GM23338 (cell line): ENCODE measurements around the gene SNRNP48. TPM values are rescaled to one million over a fixed set of nuclear protein-coding genes. Genes with fewer than 3 reads are reported as not detected.

Experiments
- ATAC-seq: fragments of 200-7000 bp; cut with Tn5 transposase; 3 replicates; pipeline ENCODE4 v1.9.1; 2020
- DNase-seq: peaks from one replicate; pipeline ENCODE4 v3.0.0-alpha.2; 2015; ENCODE audit warnings: low spot score
- H2AFZ ChIP-seq: fragments of 200-600 bp; sonication (generic); 2 replicates; pipeline ENCODE4 v1.8.0; 2016; ENCODE audit warnings: antibody characterized with exemption, mild to moderate bottlenecking, moderate library complexity
- H3F3A ChIP-seq: fragments of 200-600 bp; sonication (generic); replicated peaks from 2 replicates; pipeline ENCODE4 v1.8.0; 2017; ENCODE audit warnings: antibody characterized with exemption, mixed run types, low read depth
- H3K27ac ChIP-seq: fragments of 200-600 bp; sonication (generic); 2 replicates; pipeline ENCODE4 v1.6.1; 2016; ENCODE audit warnings: low read depth
- H3K27me3 ChIP-seq: fragments of 200-600 bp; sonication (generic); 2 replicates; pipeline ENCODE4 v1.8.0; 2016; ENCODE audit warnings: mild to moderate bottlenecking, mixed run types, moderate library complexity; ENCODE audit not compliant: insufficient read depth
- H3K36me3 ChIP-seq: fragments of 200-600 bp; sonication (generic); 2 replicates; pipeline ENCODE4 v1.8.0; 2016; ENCODE audit warnings: mild to moderate bottlenecking; ENCODE audit not compliant: insufficient read depth
- H3K4me1 ChIP-seq: fragments of 200-600 bp; sonication (generic); 2 replicates; pipeline ENCODE4 v1.8.0; 2016; ENCODE audit warnings: mild to moderate bottlenecking, moderate library complexity; ENCODE audit not compliant: insufficient read depth
- H3K4me2 ChIP-seq: fragments of 200-600 bp; sonication (generic); 2 replicates; pipeline ENCODE4 v1.7.1; 2017; ENCODE audit warnings: mixed run types
- H3K4me3 ChIP-seq: fragments of 200-600 bp; sonication (generic); 2 replicates; pipeline ENCODE4 v1.6.1; 2016; ENCODE audit warnings: mixed run types
- H3K79me2 ChIP-seq: fragments of 200-600 bp; sonication (generic); replicated peaks from 2 replicates; pipeline ENCODE4 v1.8.0; 2017; ENCODE audit warnings: mild to moderate bottlenecking; ENCODE audit not compliant: insufficient read depth
- H3K9me2 ChIP-seq: fragments of 200-600 bp; sonication (generic); 2 replicates; pipeline ENCODE4 v1.8.0; 2017; ENCODE audit not compliant: insufficient read depth
- H4K20me1 ChIP-seq: fragments of 200-600 bp; sonication (generic); replicated peaks from 2 replicates; pipeline ENCODE4 v1.8.0; 2017; ENCODE audit warnings: mild to moderate bottlenecking; ENCODE audit not compliant: insufficient read depth
- H3K27ac Mint-ChIP-seq: 2 replicates; pipeline ENCODE4 v1.8.0; 2020; ENCODE audit warnings: inconsistent platforms, mild to moderate bottlenecking, moderate library complexity, mixed read lengths
- H3K27me3 Mint-ChIP-seq: 3 replicates; pipeline ENCODE4 v1.8.0; 2022; ENCODE audit warnings: low read depth, mild to moderate bottlenecking, moderate library complexity, mixed read lengths, inconsistent platforms; ENCODE audit not compliant: insufficient read depth, poor library complexity
- H3K36me3 Mint-ChIP-seq: 3 replicates; pipeline ENCODE4 v1.8.0; 2021; ENCODE audit warnings: low read depth, mild to moderate bottlenecking, inconsistent platforms, moderate library complexity, mixed read lengths
- H3K4me1 Mint-ChIP-seq: 3 replicates; pipeline ENCODE4 v1.8.0; 2020; ENCODE audit warnings: mild to moderate bottlenecking, inconsistent platforms, mixed read lengths
- H3K4me3 Mint-ChIP-seq: 3 replicates; pipeline ENCODE4 v1.8.0; 2021; ENCODE audit warnings: moderate library complexity, mild to moderate bottlenecking, inconsistent platforms, mixed read lengths
- H3K9me3 Mint-ChIP-seq: 3 replicates; pipeline ENCODE4 v1.8.0; 2020; ENCODE audit warnings: moderate library complexity, mild to moderate bottlenecking, inconsistent platforms, mixed read lengths
- CREB1 ChIP-seq: fragments of 250-450 bp; sonication (Bioruptor Pico); IDR thresholded peaks from 2 replicates; pipeline ENCODE4 v1.5.0; 2020; ENCODE audit warnings: low read depth, mild to moderate bottlenecking, moderate library complexity
- EZH2phosphoT487 ChIP-seq: fragments of 200-600 bp; sonication (generic); IDR thresholded peaks from one replicate; pipeline ENCODE4 v1.8.1; 2018; ENCODE audit warnings: antibody characterized with exemption; ENCODE audit not compliant: unreplicated experiment
- JUNB ChIP-seq: IDR thresholded peaks from one replicate; pipeline ENCODE4 v1.6.1; 2016; ENCODE audit warnings: antibody characterized with exemption; ENCODE audit not compliant: unreplicated experiment
- NANOG ChIP-seq: IDR thresholded peaks from 2 replicates; pipeline ENCODE4 v1.6.1; 2016; ENCODE audit warnings: antibody characterized with exemption, borderline replicate concordance
- POLR2AphosphoS5 ChIP-seq: IDR thresholded peaks from 2 replicates; pipeline ENCODE4 v1.6.1; 2016; ENCODE audit warnings: antibody characterized with exemption, low read depth
- STAT1 ChIP-seq: IDR thresholded peaks from one replicate; pipeline ENCODE4 v1.6.1; 2016; ENCODE audit warnings: antibody characterized with exemption; ENCODE audit not compliant: unreplicated experiment
- ZNF114 ChIP-seq: fragments of 250-450 bp; sonication (Bioruptor Pico); IDR thresholded peaks from 2 replicates; pipeline ENCODE4 v1.5.0; 2020; ENCODE audit warnings: mild to moderate bottlenecking, moderate library complexity
- polyA plus RNA-seq: library from polyadenylated mRNA; unstranded; fragments of >200 nt; fragmentation: Nextera tagmentation; extraction: Ambion mirVana; gene quantifications from 2 replicates; pipeline ENCODE4 v1.2.1, GENCODE V29; 2016
- total RNA-seq: library from RNA; depleted of rRNA; stranded (reverse); fragments of >200 nt; shearing (Covaris generic); gene quantifications from 2 replicates; pipeline ENCODE4 v1.2.3, GENCODE V29; 2014
- TF ChIP-seq, protein P1 (sequence below), 2 experiments: fragments of 200-600 bp in 1 of 2; sonication (generic) in 1 of 2; conservative IDR thresholded peaks; 2 replicates each; pipeline versions ENCODE4 v1.5.1 to v1.6.1; 2016 to 2017; ENCODE audit warnings: antibody characterized with exemption in 2 of 2, low read depth in 2 of 2, mild to moderate bottlenecking in 2 of 2, moderate library complexity in 1 of 2

Gene SNRNP48
- total and polyA plus RNA-seq, 2 experiments from 2014 or later: 17.2 to 23.9 TPM

DNA sequence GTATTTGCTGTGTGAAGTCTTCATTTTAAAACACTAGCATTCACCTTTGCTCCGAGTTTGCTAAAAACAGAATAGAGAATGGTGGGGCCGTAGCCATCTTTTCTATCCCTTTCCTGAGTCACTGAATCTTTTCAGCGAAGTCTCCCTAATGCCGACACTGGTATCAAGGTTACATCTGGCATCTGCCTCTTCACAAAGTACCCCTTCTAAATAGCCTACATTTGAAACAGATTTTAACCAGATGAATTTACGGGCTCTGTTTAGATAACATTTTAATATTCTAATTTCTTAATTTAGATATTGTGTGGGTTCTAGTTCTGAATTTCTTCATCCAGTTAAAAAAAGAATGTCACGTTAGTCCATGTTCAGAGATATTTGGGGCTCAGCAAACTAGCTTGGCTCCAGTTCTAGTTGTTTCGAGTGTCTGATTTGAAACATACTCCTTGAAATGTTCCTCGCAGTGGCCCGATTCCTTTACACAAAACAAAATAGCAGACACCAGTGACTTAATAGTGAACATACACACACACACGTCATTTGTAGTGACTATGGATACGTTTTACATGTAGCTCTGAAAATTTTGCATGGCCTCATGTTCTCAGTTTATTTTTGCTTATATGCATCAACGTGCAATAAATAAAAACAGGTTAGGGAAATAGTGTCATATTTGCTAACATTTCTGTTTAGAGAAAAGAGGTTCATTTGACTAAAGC lies 33.4 kb upstream of the SNRNP48 start:
- Mint-ChIP-seq H3K9me3 (no peaks in the 10 kb centered on the region), H3K4me3 (no peak overlapping the region), H3K27ac (no peak overlapping the region), H3K4me1 (peaks cover 9% of the 10 kb centered on the region; the same call in 2 of the 3 replicates), H3K27me3 (no peaks in the 10 kb centered on the region), H3K36me3 (peaks cover 23% of the 10 kb centered on the region; the same call in 2 of the 3 replicates)
- Histone ChIP-seq H3K4me3 (no peak overlapping the region), H3K36me3 (no peaks in the 10 kb centered on the region; the same call in 1 of the 2 replicates), H3K27me3 (no peaks in the 10 kb centered on the region), H2AFZ (no peak overlapping the region), H3K79me2 (no peaks in the 10 kb centered on the region; the same call in 1 of the 2 replicates), H3K27ac (no peak overlapping the region), H3K9me2 (no peaks in the 10 kb centered on the region), H3K4me2 (no peak overlapping the region), H4K20me1 (no peaks in the 10 kb centered on the region; the same call in 1 of the 2 replicates), H3F3A (no peaks in the 10 kb centered on the region), H3K4me1 (no peaks in the 10 kb centered on the region)
- TF ChIP-seq POLR2AphosphoS5: no peak
- TF ChIP-seq CREB1 (CRISPR knock-in tag): no peak
- TF ChIP-seq, protein P1, sequence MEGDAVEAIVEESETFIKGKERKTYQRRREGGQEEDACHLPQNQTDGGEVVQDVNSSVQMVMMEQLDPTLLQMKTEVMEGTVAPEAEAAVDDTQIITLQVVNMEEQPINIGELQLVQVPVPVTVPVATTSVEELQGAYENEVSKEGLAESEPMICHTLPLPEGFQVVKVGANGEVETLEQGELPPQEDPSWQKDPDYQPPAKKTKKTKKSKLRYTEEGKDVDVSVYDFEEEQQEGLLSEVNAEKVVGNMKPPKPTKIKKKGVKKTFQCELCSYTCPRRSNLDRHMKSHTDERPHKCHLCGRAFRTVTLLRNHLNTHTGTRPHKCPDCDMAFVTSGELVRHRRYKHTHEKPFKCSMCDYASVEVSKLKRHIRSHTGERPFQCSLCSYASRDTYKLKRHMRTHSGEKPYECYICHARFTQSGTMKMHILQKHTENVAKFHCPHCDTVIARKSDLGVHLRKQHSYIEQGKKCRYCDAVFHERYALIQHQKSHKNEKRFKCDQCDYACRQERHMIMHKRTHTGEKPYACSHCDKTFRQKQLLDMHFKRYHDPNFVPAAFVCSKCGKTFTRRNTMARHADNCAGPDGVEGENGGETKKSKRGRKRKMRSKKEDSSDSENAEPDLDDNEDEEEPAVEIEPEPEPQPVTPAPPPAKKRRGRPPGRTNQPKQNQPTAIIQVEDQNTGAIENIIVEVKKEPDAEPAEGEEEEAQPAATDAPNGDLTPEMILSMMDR (conservative IDR thresholded peaks at IDR 0.05; ENCODE audit: low read depth in 2 of 2): no peak
- no peak for TF ChIP-seq EZH2phosphoT487
- ATAC-seq: no peak
- DNase-seq: no peak

DNA sequence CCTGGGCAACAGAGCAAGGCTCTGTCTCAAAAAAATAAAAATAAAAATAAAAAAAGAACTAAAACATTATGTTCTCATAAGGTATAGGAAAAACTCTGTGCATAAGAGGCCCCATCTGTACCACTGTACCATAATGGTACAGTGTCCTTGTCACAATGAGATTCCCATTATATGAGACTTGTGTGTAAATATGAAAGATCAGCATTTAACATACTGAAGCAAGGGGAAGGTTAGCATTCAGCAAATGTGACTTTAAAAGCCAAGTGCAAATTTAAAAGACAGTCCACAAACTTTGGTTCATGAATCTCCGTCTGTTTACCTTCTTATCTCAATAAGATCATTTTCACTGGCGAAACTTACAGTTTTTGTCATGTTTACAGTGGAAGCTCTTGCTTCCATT lies 32.3 kb upstream of the SNRNP48 start:
- Histone ChIP-seq H3K79me2 (no peaks in the 10 kb centered on the region; the same call in 1 of the 2 replicates), H3K36me3 (no peaks in the 10 kb centered on the region; the same call in 1 of the 2 replicates), H3K4me1 (no peaks in the 10 kb centered on the region), H3K4me2 (no peak overlapping the region), H2AFZ (no peak overlapping the region), H4K20me1 (no peaks in the 10 kb centered on the region; the same call in 1 of the 2 replicates), H3K9me2 (no peaks in the 10 kb centered on the region), H3K27me3 (no peaks in the 10 kb centered on the region), H3K4me3 (no peak overlapping the region), H3F3A (no peaks in the 10 kb centered on the region), H3K27ac (no peak overlapping the region)
- ATAC-seq (no peak), DNase-seq (no peak)
- H3K9me3 Mint-ChIP-seq: no peaks in the 10 kb centered on the region
- no peak overlapping the region for H3K4me3 Mint-ChIP-seq
- TF ChIP-seq ZNF114 (CRISPR knock-in tag) (no peak), STAT1 (no peak), NANOG (no peak), JUNB (no peak)
- TF ChIP-seq, protein P1 (conservative IDR thresholded peaks at IDR 0.05; ENCODE audit: low read depth in 2 of 2): no peak
- H3K4me1 Mint-ChIP-seq: peaks cover 7% of the 10 kb centered on the region; the same call in 2 of the 3 replicates
- H3K27ac Mint-ChIP-seq: no peak overlapping the region
- peaks cover 26% of the 10 kb centered on the region; the same call in 2 of the 3 replicates for H3K36me3 Mint-ChIP-seq
- no peaks in the 10 kb centered on the region for H3K27me3 Mint-ChIP-seq
